Activated effector memory CD4-positive, alpha-beta T cell treated with Interleukin-2 at 50 U/mL for 16 hours (primary cell): Measurements from ENCODE around the gene MYO15B.

Source experiments
- DNase-seq: peaks from one replicate; pipeline ENCODE4 v3.0.0-alpha.2; 2020

The MYO15B gene

GRCh38 chr17:75605790-75606189, 18.2 kb downstream of the MYO15B start:
- no peak for DNase-seq

- no peak for DNase-seq
Observed at GRCh38 chr17:75607086-75607485, 19.5 kb downstream of the MYO15B start.

- no peak for DNase-seq
Observed at GRCh38 chr17:75610103-75610984, 22.7 kb downstream of the MYO15B start.

GRCh38 chr17:75611851-75612429, 24.3 kb downstream of the MYO15B start:
- DNase-seq, result no peak

- no peak for DNase-seq
Observed at GRCh38 chr17:75612906-75613626, 25.5 kb downstream of the MYO15B start.

- no peak for DNase-seq
Observed at GRCh38 chr17:75614006-75614405, 26.4 kb downstream of the MYO15B start.

GRCh38 chr17:75614556-75615270, 27.1 kb downstream of the MYO15B start:
- no peak for DNase-seq

GRCh38 chr17:75615301-75615700, 27.7 kb downstream of the MYO15B start:
- no peak for DNase-seq

- DNase-seq, result no peak
Observed at GRCh38 chr17:75616521-75617122, 29.0 kb downstream of the MYO15B start.

- no peak for DNase-seq
Observed at GRCh38 chr17:75617218-75617617, 29.6 kb downstream of the MYO15B start.

GRCh38 chr17:75617675-75618074, 30.1 kb downstream of the MYO15B start:
- DNase-seq, result no peak

GRCh38 chr17:75619506-75620431, 32.2 kb downstream of the MYO15B start:
- no peak for DNase-seq

GRCh38 chr17:75621489-75621888, 33.9 kb downstream of the MYO15B start:
- DNase-seq, result no peak

GRCh38 chr17:75622076-75622475, 34.5 kb downstream of the MYO15B start:
- no peak for DNase-seq

GRCh38 chr17:75622771-75623273, 35.2 kb downstream of the MYO15B start:
- DNase-seq, result no peak

- no peak for DNase-seq
Observed at GRCh38 chr17:75623386-75623785, 35.8 kb downstream of the MYO15B start.

GRCh38 chr17:75624021-75624420, 36.4 kb downstream of the MYO15B start:
- no peak for DNase-seq

GRCh38 chr17:75624714-75625345, 37.2 kb downstream of the MYO15B start:
- DNase-seq, result no peak

GRCh38 chr17:75625813-75626486, 38.4 kb downstream of the MYO15B start:
- DNase-seq, result no peak

GRCh38 chr17:75626496-75627038, 39.0 kb downstream of the MYO15B start:
- no peak for DNase-seq
